Glutamatergic neuron (in vitro differentiated cells): ENCODE data around the gene KCTD11. TPM values are rescaled to one million over a fixed set of nuclear protein-coding genes. Genes with fewer than 3 reads are reported as not detected.
"Not testable (repeated sequence)": the region's sequence is repeated elsewhere in the genome, so short reads cannot be mapped to it uniquely, and the experiment has no call there.

ENCODE experiments used
- DNase-seq: peaks from one replicate; pipeline ENCODE4 v3.0.0; 2022
- H3K27ac Mint-ChIP-seq: one replicate; pipeline ENCODE4 v1.8.0; 2020; ENCODE audit warnings: mild to moderate bottlenecking, mixed read lengths, inconsistent platforms; ENCODE audit not compliant: unreplicated experiment
- H3K27me3 Mint-ChIP-seq: one replicate; pipeline ENCODE4 v1.8.0; 2020; ENCODE audit warnings: mild to moderate bottlenecking, moderate library complexity, mixed read lengths, inconsistent platforms; ENCODE audit not compliant: unreplicated experiment
- H3K36me3 Mint-ChIP-seq: one replicate; pipeline ENCODE4 v1.8.0; 2020; ENCODE audit warnings: mild to moderate bottlenecking, mixed read lengths, inconsistent platforms; ENCODE audit not compliant: unreplicated experiment
- H3K4me1 Mint-ChIP-seq: one replicate; pipeline ENCODE4 v1.8.0; 2020; ENCODE audit warnings: mild to moderate bottlenecking, low read depth, mixed read lengths, inconsistent platforms; ENCODE audit not compliant: unreplicated experiment
- H3K4me3 Mint-ChIP-seq: one replicate; pipeline ENCODE4 v1.8.0; 2020; ENCODE audit warnings: mild to moderate bottlenecking, mixed read lengths, inconsistent platforms; ENCODE audit not compliant: unreplicated experiment
- H3K9me3 Mint-ChIP-seq: one replicate; pipeline ENCODE4 v1.8.0; 2020; ENCODE audit warnings: mild to moderate bottlenecking, moderate library complexity, mixed read lengths, inconsistent platforms; ENCODE audit not compliant: unreplicated experiment
- CTCF ChIP-seq: fragments of 200-600 bp; sonication (generic); IDR thresholded peaks from one replicate; pipeline ENCODE4 v1.5.0; 2021; ENCODE audit not compliant: partially characterized antibody, unreplicated experiment
- total RNA-seq: library from RNA; stranded (reverse); fragmentation: NEBNext Ultra II Directional; extraction: Animal tissue kit (Norgen Biotek cat#: 25700); gene quantifications from one replicate; pipeline ENCODE4 v1.2.1, GENCODE V29; 2021; ENCODE audit not compliant: unreplicated experiment

KCTD11 gene
- total RNA-seq, 1 donor from 2014 or later = 2.2 TPM

- no peak for DNase-seq
- no peak for TF ChIP-seq CTCF
- peaks cover 8% of the 10 kb centered on the region for H3K4me1 Mint-ChIP-seq
- H3K27me3 Mint-ChIP-seq = peaks cover 2% of the 10 kb centered on the region
- peaks cover 5% of the 10 kb centered on the region for H3K9me3 Mint-ChIP-seq
- H3K4me3 Mint-ChIP-seq = peak overlapping the region; percentile 90
- H3K27ac Mint-ChIP-seq = peak overlapping the region; percentile 89
- H3K36me3 Mint-ChIP-seq = no peaks in the 10 kb centered on the region
Measured at GRCh38 chr17:7330638-7331015, 21.3 kb upstream of the KCTD11 start.

GRCh38 chr17:7332111-7332510 is 19.9 kb upstream of the KCTD11 start:
- Mint-ChIP-seq H3K4me1 (peaks cover 8% of the 10 kb centered on the region), H3K27me3 (peaks cover 2% of the 10 kb centered on the region), H3K36me3 (no peaks in the 10 kb centered on the region), H3K4me3 (no peak overlapping the region), H3K27ac (no peak overlapping the region), H3K9me3 (peaks cover 5% of the 10 kb centered on the region)
- no peak for DNase-seq
- no peak for TF ChIP-seq CTCF

- H3K27ac Mint-ChIP-seq, H3K4me1 Mint-ChIP-seq, H3K9me3 Mint-ChIP-seq, H3K27me3 Mint-ChIP-seq, DNase-seq, H3K36me3 Mint-ChIP-seq, H3K4me3 Mint-ChIP-seq: not testable (repeated sequence)
Measured at GRCh38 chr17:7332600-7333069, 19.3 kb upstream of the KCTD11 start.

- no peak for DNase-seq
- no peaks in the 10 kb centered on the region for H3K9me3 Mint-ChIP-seq
- H3K4me3 Mint-ChIP-seq = no peak overlapping the region
- no peaks in the 10 kb centered on the region for H3K36me3 Mint-ChIP-seq
- no peak for TF ChIP-seq CTCF
- no peaks in the 10 kb centered on the region for H3K27me3 Mint-ChIP-seq
- no peaks in the 10 kb centered on the region for H3K4me1 Mint-ChIP-seq
- no peak overlapping the region for H3K27ac Mint-ChIP-seq
Measured at GRCh38 chr17:7334938-7335538, 16.9 kb upstream of the KCTD11 start.

- not testable (repeated sequence) for H3K4me1 Mint-ChIP-seq, H3K9me3 Mint-ChIP-seq, H3K27me3 Mint-ChIP-seq, H3K4me3 Mint-ChIP-seq, H3K27ac Mint-ChIP-seq, DNase-seq, H3K36me3 Mint-ChIP-seq
Measured at GRCh38 chr17:7335765-7336164, 16.2 kb upstream of the KCTD11 start.

- H3K36me3 Mint-ChIP-seq = no peaks in the 10 kb centered on the region
- peaks cover 2% of the 10 kb centered on the region for H3K27me3 Mint-ChIP-seq
- no peaks in the 10 kb centered on the region for H3K4me1 Mint-ChIP-seq
- no peak for DNase-seq
- H3K9me3 Mint-ChIP-seq = peaks cover 2% of the 10 kb centered on the region
- no peak within 1 kb of the TSS for H3K27ac Mint-ChIP-seq
- H3K4me3 Mint-ChIP-seq = no peak within 1 kb of the TSS
- TF ChIP-seq CTCF = no peak
Measured at GRCh38 chr17:7336240-7337175, 15.5 kb upstream of the KCTD11 start, which contains the start of gene ACAP1. Gene ACAP1, plus strand, starts transcription at chr17:7336529. Its CDS starts 206 bp downstream, at chr17:7336735.

- H3K9me3 Mint-ChIP-seq, DNase-seq, H3K27me3 Mint-ChIP-seq, H3K4me1 Mint-ChIP-seq, H3K4me3 Mint-ChIP-seq, H3K36me3 Mint-ChIP-seq: not testable (repeated sequence)
- H3K27ac Mint-ChIP-seq = peak overlapping the region; percentile 70
Measured at GRCh38 chr17:7337600-7337999, 14.4 kb upstream of the KCTD11 start.
